ENCODE results near the gene GALT.

The GALT gene

DNA sequence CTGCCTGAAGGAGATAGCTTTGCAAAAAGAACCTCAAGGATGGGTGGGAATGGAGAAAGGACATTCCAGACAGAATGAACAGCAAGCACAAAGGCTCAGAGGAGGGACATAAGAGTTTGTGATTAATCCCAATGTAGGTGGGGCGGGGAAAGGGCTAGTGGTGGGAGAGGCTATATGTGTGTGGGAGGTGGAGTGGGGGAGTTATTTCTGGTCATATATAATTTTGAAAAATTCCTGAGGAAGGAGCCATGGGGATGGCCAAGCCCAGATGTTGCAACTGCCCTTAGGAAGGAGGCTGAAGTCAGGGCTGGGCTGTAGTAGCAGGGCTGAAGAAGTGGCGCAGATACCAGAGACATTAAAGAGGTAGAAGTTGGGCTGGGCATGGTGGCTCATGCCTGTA is 29.4 kb downstream of the GALT start:
- DNase-seq (ENCODE audit: low read depth) = no peak
- no peak overlapping the region for H3K4me3 ChIP-seq (ENCODE audit: low read depth, low read length)
- TF ChIP-seq, protein P1, sequence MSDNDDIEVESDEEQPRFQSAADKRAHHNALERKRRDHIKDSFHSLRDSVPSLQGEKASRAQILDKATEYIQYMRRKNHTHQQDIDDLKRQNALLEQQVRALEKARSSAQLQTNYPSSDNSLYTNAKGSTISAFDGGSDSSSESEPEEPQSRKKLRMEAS (IDR thresholded peaks at IDR 0.05; ENCODE audit: low read depth, low read length) = no peak
- TF ChIP-seq POLR2A (IDR thresholded peaks at IDR 0.05; ENCODE audit: extremely low read depth, insufficient read length) (no peak), MYC (IDR thresholded peaks at IDR 0.05; ENCODE audit: low read depth, low read length) (no peak)
- TF ChIP-seq, protein P2, sequence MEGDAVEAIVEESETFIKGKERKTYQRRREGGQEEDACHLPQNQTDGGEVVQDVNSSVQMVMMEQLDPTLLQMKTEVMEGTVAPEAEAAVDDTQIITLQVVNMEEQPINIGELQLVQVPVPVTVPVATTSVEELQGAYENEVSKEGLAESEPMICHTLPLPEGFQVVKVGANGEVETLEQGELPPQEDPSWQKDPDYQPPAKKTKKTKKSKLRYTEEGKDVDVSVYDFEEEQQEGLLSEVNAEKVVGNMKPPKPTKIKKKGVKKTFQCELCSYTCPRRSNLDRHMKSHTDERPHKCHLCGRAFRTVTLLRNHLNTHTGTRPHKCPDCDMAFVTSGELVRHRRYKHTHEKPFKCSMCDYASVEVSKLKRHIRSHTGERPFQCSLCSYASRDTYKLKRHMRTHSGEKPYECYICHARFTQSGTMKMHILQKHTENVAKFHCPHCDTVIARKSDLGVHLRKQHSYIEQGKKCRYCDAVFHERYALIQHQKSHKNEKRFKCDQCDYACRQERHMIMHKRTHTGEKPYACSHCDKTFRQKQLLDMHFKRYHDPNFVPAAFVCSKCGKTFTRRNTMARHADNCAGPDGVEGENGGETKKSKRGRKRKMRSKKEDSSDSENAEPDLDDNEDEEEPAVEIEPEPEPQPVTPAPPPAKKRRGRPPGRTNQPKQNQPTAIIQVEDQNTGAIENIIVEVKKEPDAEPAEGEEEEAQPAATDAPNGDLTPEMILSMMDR (IDR thresholded peaks at IDR 0.05; ENCODE audit: low read depth, low read length) = no peak

DNA sequence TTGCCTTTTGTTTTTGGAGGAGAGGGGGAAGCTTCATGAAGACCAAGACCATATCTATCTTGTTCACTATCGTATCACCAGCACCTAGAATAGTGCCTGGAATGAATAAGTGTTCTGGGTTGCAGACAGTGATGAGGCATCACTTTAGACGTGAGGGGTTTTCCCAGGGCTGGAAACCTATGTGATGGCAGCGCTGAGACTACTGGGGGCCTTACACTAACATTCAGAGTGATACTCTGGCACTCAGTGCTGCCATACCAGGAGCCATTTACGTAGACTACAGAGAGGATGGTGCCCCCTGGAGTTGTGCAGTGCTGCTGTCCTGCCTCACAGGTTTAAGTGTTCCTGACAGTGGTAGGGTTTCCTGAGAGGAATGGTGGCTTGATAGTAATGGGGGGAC is 37.7 kb downstream of the GALT start:
- TF ChIP-seq MYC (IDR thresholded peaks at IDR 0.05; ENCODE audit: low read depth, low read length) (no peak), POLR2A (IDR thresholded peaks at IDR 0.05; ENCODE audit: extremely low read depth, insufficient read length) (no peak)
- TF ChIP-seq, protein P2 (IDR thresholded peaks at IDR 0.05; ENCODE audit: low read depth, low read length) = peak; percentile 18
- TF ChIP-seq, protein P1 (IDR thresholded peaks at IDR 0.05; ENCODE audit: low read depth, low read length) = no peak
- no peak overlapping the region for H3K4me3 ChIP-seq (ENCODE audit: low read depth, low read length)
- no peak for DNase-seq (ENCODE audit: low read depth)

DNA sequence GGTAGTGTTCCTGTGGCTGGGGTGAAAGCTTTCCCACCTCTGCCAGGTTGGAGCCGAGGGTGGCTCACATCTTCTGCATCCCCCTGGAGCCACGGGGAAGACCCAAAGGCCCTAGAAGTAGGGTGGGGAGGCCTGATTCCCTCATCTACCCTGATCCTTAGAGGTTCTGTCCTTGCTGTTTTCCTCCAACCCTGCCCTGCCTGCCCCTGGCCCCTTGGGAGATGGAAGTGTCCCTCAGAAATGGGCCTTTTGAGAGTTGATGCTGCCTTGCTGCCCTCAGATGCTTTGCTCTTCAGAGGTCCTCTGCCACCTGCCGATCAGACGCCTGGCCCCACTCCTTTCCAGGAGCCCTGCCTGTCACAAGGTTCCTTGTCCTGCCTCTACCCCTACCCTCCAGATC is 38.3 kb downstream of the GALT start:
- no peak for DNase-seq (ENCODE audit: low read depth)
- H3K4me3 ChIP-seq (ENCODE audit: low read depth, low read length) = no peak overlapping the region
- TF ChIP-seq, protein P1 (IDR thresholded peaks at IDR 0.05; ENCODE audit: low read depth, low read length) = no peak
- TF ChIP-seq MYC (IDR thresholded peaks at IDR 0.05; ENCODE audit: low read depth, low read length) = no peak
- no peak for TF ChIP-seq POLR2A (IDR thresholded peaks at IDR 0.05; ENCODE audit: extremely low read depth, insufficient read length)
- TF ChIP-seq, protein P2 (IDR thresholded peaks at IDR 0.05; ENCODE audit: low read depth, low read length) = no peak

DNA sequence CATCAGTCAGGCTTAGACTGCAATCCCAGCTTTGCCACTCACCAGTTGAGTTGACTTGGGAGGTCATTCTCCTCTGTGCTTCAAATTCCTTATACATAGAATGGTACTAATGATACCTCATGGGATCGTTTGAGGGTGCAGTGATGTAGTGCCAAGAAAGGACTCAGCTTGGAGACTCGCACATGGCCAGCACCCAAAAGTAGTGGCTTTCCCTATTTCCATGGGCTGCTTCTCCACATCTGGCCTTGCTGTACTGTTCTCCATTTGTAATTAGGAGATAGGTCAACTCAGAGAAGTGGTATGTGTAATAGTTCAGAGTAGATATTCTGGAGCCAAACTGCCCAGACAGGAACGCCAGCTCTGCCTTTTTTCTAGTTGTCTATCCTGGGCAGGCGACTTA is 39.1 kb downstream of the GALT start:
- DNase-seq (ENCODE audit: low read depth) = no peak
- no peak overlapping the region for H3K4me3 ChIP-seq (ENCODE audit: low read depth, low read length)
- no peak for TF ChIP-seq MYC (IDR thresholded peaks at IDR 0.05; ENCODE audit: low read depth, low read length)
- TF ChIP-seq, protein P2 (IDR thresholded peaks at IDR 0.05; ENCODE audit: low read depth, low read length) = no peak
- TF ChIP-seq POLR2A (IDR thresholded peaks at IDR 0.05; ENCODE audit: extremely low read depth, insufficient read length) = no peak
- TF ChIP-seq, protein P1 (IDR thresholded peaks at IDR 0.05; ENCODE audit: low read depth, low read length) = no peak

DNA sequence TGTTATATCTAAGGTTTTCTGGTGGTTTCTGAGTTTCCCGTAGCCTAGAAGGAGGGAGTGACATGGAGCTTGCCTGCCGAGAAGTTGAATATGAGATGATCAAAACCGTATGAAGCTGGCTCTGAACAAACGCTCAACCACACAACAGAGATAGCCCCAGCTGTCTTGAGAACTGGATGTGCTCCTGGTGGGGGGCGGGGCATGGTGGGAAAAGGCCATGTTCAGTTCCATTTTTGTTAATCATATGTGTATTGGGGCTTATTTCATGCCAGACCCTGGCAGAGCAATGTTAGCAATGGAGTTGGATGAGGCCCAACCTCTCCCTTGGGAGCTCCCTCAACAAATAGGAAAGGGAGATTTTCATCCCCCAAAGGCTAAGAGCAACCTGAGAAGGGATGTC is 39.8 kb downstream of the GALT start:
- TF ChIP-seq, protein P1 (IDR thresholded peaks at IDR 0.05; ENCODE audit: low read depth, low read length) = no peak
- no peak for TF ChIP-seq POLR2A (IDR thresholded peaks at IDR 0.05; ENCODE audit: extremely low read depth, insufficient read length)
- no peak for TF ChIP-seq MYC (IDR thresholded peaks at IDR 0.05; ENCODE audit: low read depth, low read length)
- TF ChIP-seq, protein P2 (IDR thresholded peaks at IDR 0.05; ENCODE audit: low read depth, low read length) = no peak
- DNase-seq (ENCODE audit: low read depth) = no peak
- no peak overlapping the region for H3K4me3 ChIP-seq (ENCODE audit: low read depth, low read length)

DNA sequence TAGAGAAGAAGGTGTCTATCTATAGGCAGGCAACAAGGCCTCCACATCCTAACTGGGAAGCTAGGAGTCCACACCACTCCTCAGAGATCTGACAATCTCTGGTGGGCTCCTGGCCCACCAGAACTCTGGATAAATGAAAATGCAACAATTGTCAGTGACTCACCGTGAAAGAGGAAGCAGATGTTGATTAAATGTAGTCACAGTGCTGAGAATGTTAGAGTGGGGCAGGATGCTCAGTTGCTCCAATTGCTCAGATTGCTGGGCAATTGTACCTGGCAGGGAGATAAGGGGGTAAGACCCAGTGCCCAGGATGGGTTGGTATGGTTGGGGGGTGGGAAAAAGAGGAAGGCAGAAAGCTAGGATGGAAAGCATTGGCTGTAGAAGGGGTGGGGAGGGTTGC is 40.3 kb downstream of the GALT start:
- DNase-seq (ENCODE audit: low read depth) = no peak
- H3K4me3 ChIP-seq (ENCODE audit: low read depth, low read length) = no peak overlapping the region
- TF ChIP-seq, protein P1 (IDR thresholded peaks at IDR 0.05; ENCODE audit: low read depth, low read length) = no peak
- no peak for TF ChIP-seq POLR2A (IDR thresholded peaks at IDR 0.05; ENCODE audit: extremely low read depth, insufficient read length)
- no peak for TF ChIP-seq MYC (IDR thresholded peaks at IDR 0.05; ENCODE audit: low read depth, low read length)
- TF ChIP-seq, protein P2 (IDR thresholded peaks at IDR 0.05; ENCODE audit: low read depth, low read length) = no peak
